CD4-positive, alpha-beta T cell treated with Interferon alpha-2 for 1 hour (primary cell): ENCODE measurements around the gene RNF152.
A peak's percentile ranks its signal among the peaks of the same experiment; 100 is the strongest.
"Not testable (repeated sequence)": the region's sequence is repeated elsewhere in the genome, so short reads cannot be mapped to it uniquely, and the experiment has no call there.

Experiments
- DNase-seq, 2 donors: peaks; one replicate each; pipeline ENCODE4 v3.0.0-alpha.2; 2020 to 2022

RNF152 gene

GRCh38 chr18:61808286-61808685 lies 84.5 kb downstream of the RNF152 start:
- no peak for DNase-seq

DNA sequence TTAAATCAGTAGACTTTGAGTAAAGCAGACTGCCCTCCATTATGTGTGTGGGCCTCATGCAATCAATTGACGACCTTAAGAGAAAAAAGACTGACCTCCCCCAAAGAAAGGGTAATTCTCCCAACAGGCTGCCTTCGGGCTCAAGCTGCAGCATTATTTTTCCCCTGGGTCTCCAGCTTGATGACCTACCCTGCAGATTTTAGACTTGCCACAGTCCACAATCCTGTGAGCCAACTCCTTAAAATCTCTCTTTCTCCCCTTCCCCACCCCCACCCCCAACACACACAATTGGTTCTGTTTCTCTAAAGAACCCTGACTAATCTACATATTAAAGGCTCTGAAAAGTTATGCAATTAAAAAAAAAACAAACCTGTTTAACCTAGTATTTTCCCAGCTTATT lies 89.4 kb downstream of the RNF152 start:
- DNase-seq = no peak

GRCh38 chr18:61797696-61798590 lies 94.9 kb downstream of the RNF152 start:
- DNase-seq = no peak

- no peak for DNase-seq
Observed at GRCh38 chr18:61791031-61791430, 101.8 kb downstream of the RNF152 start.

- not testable (repeated sequence) for DNase-seq
Observed at GRCh38 chr18:61787011-61787670, 105.7 kb downstream of the RNF152 start.

DNA sequence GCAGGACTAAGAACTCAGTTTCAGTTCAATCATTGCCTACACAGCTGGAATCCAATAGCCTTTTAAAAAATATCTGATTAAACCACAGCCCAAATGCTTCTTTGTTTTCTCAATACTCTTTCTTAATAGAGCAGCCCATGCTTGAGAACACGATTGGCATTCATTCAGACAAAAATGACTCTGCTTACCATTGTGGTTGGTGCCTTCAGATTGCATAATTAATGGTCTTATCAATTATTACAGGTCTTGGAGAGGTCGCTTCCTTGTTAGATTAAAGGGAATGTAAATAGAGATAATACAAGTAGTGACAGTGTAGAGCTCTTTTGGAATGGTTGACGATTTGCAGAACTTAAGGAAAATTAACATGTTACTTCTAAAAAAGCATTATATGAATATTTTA lies 107.2 kb downstream of the RNF152 start:
- no peak for DNase-seq

- no peak for DNase-seq
Observed at GRCh38 chr18:61784834-61785233, 108.0 kb downstream of the RNF152 start.

- DNase-seq = no peak
Observed at GRCh38 chr18:61782545-61782944, 110.3 kb downstream of the RNF152 start.

DNA sequence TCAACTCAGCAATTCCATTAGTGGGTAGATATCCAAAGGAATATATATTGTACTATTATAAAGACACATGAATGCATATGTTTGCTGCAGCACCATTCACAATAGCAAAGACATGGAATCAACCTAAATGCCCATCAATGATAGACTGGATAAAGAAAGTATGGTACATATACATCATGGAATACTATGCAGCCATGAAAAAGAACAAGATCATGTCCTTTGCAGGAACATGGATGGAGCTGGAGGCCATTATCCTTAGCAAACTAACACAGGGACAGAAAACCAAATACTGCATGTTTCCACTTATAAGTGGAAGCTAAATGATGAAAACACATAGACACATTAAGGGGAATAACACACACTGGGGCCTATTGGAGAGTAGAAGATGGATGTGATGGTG lies 116.6 kb downstream of the RNF152 start:
- not testable (repeated sequence) for DNase-seq

- DNase-seq = no peak
Observed at GRCh38 chr18:61774846-61775245, 118.0 kb downstream of the RNF152 start.

DNA sequence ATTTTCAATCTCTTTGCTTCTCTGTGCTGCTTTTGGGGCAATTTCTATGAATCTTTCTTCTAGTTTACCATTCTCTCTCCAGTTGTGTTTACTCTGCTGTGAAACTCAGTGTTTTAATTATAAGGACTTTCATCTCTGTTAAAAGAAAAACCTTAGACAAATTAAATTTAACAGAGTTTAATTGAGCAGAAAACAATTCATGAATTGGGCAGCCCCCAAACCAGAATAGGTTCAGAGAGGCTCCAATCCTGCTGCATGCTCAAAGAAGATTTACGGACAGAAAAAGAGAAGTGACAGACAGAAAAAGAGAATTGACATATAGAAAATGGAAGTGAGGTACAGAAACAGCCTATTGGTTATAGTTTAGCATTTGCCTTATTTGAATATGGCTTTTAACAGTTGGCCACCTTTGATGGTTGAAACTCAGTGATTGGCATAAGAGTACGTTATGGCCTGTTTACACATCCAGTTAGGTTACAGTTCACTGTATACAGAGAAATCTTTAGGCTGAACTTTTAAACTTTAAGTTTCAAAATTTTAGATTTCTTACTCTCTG lies 120.4 kb downstream of the RNF152 start:
- no peak for DNase-seq

DNA sequence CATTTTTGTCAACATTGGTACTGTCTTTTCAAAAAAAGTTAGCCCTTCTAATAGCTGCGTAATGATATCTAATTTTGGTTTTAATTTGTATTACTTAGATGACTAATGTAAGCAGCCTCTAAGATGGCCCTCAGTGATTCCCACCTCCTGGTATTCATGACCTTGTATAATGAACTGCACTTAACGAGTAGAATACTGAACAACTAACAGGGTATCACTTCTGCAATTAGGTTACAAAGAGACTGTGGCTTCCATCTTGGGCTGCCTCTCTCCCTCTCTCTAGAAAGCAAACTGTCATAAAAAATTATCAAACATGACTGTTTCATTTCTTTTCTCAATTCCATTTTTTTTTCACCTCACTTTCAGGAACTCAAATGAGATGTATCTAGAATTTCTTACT lies 120.9 kb downstream of the RNF152 start:
- DNase-seq = no peak

DNA sequence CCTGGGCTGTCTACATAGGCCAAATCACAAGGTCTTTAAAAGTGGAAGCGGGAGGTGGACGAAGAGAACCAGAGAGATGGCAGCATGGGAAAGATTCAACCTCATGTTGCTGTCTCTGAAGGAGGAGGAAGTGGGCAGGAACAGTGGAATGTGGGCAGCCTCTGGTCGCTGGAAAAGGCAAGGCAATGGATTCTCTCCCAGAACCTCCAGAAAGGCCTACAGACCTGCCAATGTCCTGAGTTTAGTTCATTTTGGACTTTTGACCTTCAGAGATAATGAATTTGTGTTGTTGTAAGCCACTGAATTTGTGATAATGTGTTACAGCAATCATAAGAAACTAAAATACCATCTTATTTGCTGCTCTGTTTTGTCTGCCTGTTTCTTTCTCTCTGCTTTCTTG lies 122.5 kb downstream of the RNF152 start:
- no peak for DNase-seq

DNA sequence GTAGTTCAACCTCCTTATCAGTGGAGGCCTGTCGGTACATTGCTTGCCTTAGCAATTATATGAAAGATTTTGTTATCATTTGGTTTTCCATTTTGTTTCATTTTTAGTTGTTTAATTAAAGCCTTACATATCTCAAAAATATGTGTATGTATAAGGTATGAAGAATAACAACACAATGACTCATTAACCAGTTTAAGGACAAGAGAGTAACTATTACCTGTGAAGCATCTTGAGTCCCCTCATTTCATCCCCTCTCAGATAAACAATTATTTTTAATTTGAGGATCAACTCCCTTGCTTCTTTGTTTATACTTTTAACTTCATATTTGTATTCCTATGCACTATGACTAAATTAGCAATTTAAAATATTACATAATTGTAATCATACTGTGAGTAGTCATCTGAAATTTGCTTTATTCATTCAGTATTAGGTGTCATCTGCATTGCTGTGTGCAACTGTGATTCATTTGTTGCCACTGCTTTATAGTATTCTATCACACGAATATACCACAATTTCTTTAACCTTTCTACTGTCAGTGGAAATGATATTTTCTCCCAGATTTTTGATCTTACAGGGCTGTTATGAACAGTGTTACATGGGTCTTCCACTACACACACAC lies 126.4 kb downstream of the RNF152 start:
- no peak for DNase-seq

DNA sequence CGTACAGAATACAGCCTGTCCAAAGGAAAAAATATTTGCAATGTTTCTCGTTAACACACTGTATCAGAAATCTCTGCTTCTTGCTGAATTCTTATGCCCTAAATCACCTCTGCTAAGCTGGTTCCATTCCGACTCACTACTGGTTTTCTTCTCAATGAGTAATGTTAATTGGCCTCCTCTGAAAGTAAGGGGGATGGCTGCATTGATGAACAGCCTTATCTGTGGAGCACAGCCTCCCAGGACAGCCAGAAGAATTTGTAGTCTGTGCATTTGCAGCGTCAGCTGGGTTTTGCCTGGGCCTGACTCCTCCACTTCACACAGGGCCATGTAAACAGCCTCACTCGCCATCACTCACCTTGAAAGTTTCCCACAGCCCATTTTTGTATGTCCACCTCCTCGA lies 127.7 kb downstream of the RNF152 start:
- DNase-seq = no peak

GRCh38 chr18:61764381-61764780 lies 128.4 kb downstream of the RNF152 start:
- DNase-seq = peak in 1 of 2 donors; percentile 15

DNA sequence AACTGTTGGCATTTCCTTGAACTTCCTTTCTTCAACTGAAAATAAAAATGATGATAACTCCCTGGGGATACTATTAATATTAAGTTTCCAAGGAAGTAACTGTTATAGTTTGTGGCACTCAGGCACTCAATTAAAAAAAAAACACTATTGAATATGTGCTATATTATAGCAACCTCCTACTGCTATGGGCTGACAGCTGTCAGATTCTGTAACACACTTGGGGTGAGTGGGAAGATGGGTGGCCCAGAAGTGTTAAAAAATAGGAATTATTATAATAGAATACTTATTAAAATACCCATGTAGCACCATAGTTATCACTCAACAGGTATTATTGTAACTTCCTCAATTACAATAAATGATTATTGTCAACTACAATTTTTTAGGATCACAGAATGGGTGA lies 130.9 kb downstream of the RNF152 start:
- no peak for DNase-seq
